ENCODE data around the gene FRMD4A. TPM values are rescaled to one million over a fixed set of nuclear protein-coding genes. Genes with fewer than 3 reads are reported as not detected.

FRMD4A gene
- total RNA-seq, 2 experiments from 2014 or later: 0.17 TPM; not detected in 1

DNA sequence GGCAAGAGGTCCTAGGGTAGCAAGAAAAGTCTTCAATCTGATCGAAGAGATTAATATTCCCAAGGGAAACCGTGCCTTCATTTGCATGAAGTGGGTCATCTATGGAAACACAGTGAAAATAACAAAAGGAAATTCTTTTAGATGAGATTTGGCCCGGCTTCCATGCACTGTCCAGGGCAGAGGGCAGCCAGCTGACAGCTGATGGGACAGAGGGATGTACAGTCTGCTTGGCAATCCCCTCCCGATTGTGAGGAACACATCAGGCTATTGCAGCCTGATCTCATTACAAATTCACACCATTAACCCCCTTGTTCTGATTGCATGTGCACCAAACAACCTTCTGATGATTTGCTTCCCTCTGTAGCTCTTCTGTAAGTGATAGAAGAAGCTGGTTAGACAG lies 105.3 kb downstream of the FRMD4A start:
- no peak for DNase-seq (ENCODE audit: low spot score)
- H3K4me2 ChIP-seq (ENCODE audit: low read length): no peak overlapping the region
- no peak overlapping the region for H3K27ac ChIP-seq (ENCODE audit: low read depth, low read length, poor library complexity, severe bottlenecking)
- H3K36me3 ChIP-seq (ENCODE audit: insufficient read depth, low read length): no peaks in the 10 kb centered on the region
- H3K4me1 ChIP-seq (ENCODE audit: insufficient read depth, low read length, poor library complexity, severe bottlenecking): no peaks in the 10 kb centered on the region
- H2AFZ ChIP-seq (ENCODE audit: low read length): no peak overlapping the region
- ChIA-PET CTCF (ENCODE audit: unreplicated experiment) (no interaction called here), POLR2A (no interaction called here)
- no peak overlapping the region for H3K4me3 ChIP-seq (ENCODE audit: low read depth, low read length, poor library complexity, severe bottlenecking)
- TF ChIP-seq, protein P1, sequence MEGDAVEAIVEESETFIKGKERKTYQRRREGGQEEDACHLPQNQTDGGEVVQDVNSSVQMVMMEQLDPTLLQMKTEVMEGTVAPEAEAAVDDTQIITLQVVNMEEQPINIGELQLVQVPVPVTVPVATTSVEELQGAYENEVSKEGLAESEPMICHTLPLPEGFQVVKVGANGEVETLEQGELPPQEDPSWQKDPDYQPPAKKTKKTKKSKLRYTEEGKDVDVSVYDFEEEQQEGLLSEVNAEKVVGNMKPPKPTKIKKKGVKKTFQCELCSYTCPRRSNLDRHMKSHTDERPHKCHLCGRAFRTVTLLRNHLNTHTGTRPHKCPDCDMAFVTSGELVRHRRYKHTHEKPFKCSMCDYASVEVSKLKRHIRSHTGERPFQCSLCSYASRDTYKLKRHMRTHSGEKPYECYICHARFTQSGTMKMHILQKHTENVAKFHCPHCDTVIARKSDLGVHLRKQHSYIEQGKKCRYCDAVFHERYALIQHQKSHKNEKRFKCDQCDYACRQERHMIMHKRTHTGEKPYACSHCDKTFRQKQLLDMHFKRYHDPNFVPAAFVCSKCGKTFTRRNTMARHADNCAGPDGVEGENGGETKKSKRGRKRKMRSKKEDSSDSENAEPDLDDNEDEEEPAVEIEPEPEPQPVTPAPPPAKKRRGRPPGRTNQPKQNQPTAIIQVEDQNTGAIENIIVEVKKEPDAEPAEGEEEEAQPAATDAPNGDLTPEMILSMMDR (conservative IDR thresholded peaks at IDR 0.05; ENCODE audit: low read length): no peak
- TF ChIP-seq EZH2phosphoT487 (IDR thresholded peaks at IDR 0.05; ENCODE audit: borderline replicate concordance, low read depth, low read length): no peak
- intact Hi-C loops (cut with micrococcal nuclease; ENCODE audit: unreplicated experiment): no loop called here
- no peaks in the 10 kb centered on the region for H3K9me3 ChIP-seq (ENCODE audit: low read length)
- no peaks in the 10 kb centered on the region for H3K79me2 ChIP-seq (ENCODE audit: insufficient read depth, low read depth, low read length)
- no peaks in the 10 kb centered on the region for H3K9me2 ChIP-seq (ENCODE audit: insufficient read depth, low read length)
- BruUV-seq (replicated peaks): no TSS peak
- no peaks in the 10 kb centered on the region for H4K20me1 ChIP-seq (ENCODE audit: insufficient read depth, low read length)

DNA sequence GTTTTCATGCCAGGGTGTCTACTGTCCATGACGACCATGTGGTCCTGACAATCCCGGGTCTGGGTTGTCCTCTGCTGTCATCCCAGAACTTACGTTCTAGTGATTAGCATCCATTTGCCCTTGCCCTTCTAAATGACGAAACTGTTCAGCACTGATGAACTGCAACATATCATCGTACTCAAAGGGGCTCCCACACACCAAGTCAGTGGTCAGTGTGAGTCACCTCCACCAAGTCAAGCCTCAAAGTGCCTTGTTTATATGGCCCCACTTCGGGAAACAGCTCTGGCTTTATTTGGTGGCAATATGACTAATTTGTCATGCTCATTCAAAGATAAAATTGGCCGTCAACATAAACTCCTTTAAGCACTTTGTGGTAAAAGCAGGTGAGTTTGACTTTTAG lies 110.7 kb downstream of the FRMD4A start:
- no peak for TF ChIP-seq EZH2phosphoT487 (IDR thresholded peaks at IDR 0.05; ENCODE audit: borderline replicate concordance, low read depth, low read length)
- TF ChIP-seq, protein P1 (conservative IDR thresholded peaks at IDR 0.05; ENCODE audit: low read length): no peak
- Histone ChIP-seq H3K4me3 (ENCODE audit: low read depth, low read length, poor library complexity, severe bottlenecking) (no peak overlapping the region), H3K4me2 (ENCODE audit: low read length) (no peak overlapping the region), H3K4me1 (ENCODE audit: insufficient read depth, low read length, poor library complexity, severe bottlenecking) (no peaks in the 10 kb centered on the region), H3K9me3 (ENCODE audit: low read length) (no peaks in the 10 kb centered on the region), H2AFZ (ENCODE audit: low read length) (no peak overlapping the region), H4K20me1 (ENCODE audit: insufficient read depth, low read length) (no peaks in the 10 kb centered on the region), H3K36me3 (ENCODE audit: insufficient read depth, low read length) (no peaks in the 10 kb centered on the region), H3K9me2 (ENCODE audit: insufficient read depth, low read length) (no peaks in the 10 kb centered on the region), H3K27ac (ENCODE audit: low read depth, low read length, poor library complexity, severe bottlenecking) (no peak overlapping the region), H3K79me2 (ENCODE audit: insufficient read depth, low read depth, low read length) (no peaks in the 10 kb centered on the region)
- ChIA-PET CTCF (ENCODE audit: unreplicated experiment) (no interaction called here), POLR2A (no interaction called here)
- no TSS peak for BruUV-seq (replicated peaks)
- no peak for DNase-seq (ENCODE audit: low spot score)
- intact Hi-C loops (cut with micrococcal nuclease; ENCODE audit: unreplicated experiment): no loop called here

DNA sequence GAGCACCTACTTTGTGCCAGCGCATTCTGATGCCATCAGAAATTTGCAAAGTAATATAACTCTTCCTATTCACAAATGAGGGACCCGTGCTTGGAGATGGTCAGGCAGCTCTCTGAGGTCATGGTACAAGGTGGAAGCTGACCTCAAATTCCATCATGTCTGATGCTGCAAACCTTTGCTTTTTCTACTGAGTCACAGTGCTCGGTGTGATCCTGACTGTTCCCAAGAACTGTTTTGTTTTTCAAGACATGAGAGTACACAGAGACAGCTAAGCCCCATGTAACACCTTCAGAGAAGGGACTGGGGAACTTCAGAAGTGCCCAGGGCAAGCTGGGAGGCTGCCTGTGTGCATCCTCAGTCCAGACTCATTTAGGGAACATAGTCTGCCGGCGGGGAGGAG lies 111.3 kb downstream of the FRMD4A start:
- no peaks in the 10 kb centered on the region for H3K9me3 ChIP-seq (ENCODE audit: low read length)
- no peak overlapping the region for H3K4me2 ChIP-seq (ENCODE audit: low read length)
- no peak overlapping the region for H3K27ac ChIP-seq (ENCODE audit: low read depth, low read length, poor library complexity, severe bottlenecking)
- H3K36me3 ChIP-seq (ENCODE audit: insufficient read depth, low read length): no peaks in the 10 kb centered on the region
- ChIA-PET CTCF (ENCODE audit: unreplicated experiment) (no interaction called here), POLR2A (interaction anchor here (0.6 kb wide), 3 partner anchors 67 to 853 kb away, joined by 3 to 4 read pairs (median 3); no protein-coding TSS in a partner anchor)
- no peak overlapping the region for H3K4me3 ChIP-seq (ENCODE audit: low read depth, low read length, poor library complexity, severe bottlenecking)
- no TSS peak for BruUV-seq (replicated peaks)
- no peaks in the 10 kb centered on the region for H3K79me2 ChIP-seq (ENCODE audit: insufficient read depth, low read depth, low read length)
- no peaks in the 10 kb centered on the region for H3K9me2 ChIP-seq (ENCODE audit: insufficient read depth, low read length)
- no peaks in the 10 kb centered on the region for H4K20me1 ChIP-seq (ENCODE audit: insufficient read depth, low read length)
- no peak overlapping the region for H2AFZ ChIP-seq (ENCODE audit: low read length)
- TF ChIP-seq, protein P1 (conservative IDR thresholded peaks at IDR 0.05; ENCODE audit: low read length): no peak
- no peak for TF ChIP-seq EZH2phosphoT487 (IDR thresholded peaks at IDR 0.05; ENCODE audit: borderline replicate concordance, low read depth, low read length)
- intact Hi-C loops (cut with micrococcal nuclease; ENCODE audit: unreplicated experiment): no loop called here
- DNase-seq (ENCODE audit: low spot score): no peak
- H3K4me1 ChIP-seq (ENCODE audit: insufficient read depth, low read length, poor library complexity, severe bottlenecking): no peaks in the 10 kb centered on the region
